PC-3 (cell line): ENCODE data around the gene ZCCHC2. TPM values are rescaled to one million over a fixed set of nuclear protein-coding genes. Genes with fewer than 3 reads are reported as not detected.

Experiments used
- ATAC-seq: fragments of 200-7000 bp; cut with Tn5 transposase; 2 replicates; pipeline ENCODE4 v1.9.1; 2020; ENCODE audit warnings: mild to moderate bottlenecking, moderate library complexity
- BruUV-seq: library from RNA; stranded (reverse); fragments of 400-500 nt; replicated peaks from 2 replicates; lab custom pipeline; 2021; lab: Mats Ljungman, UMichigan
- CTCF ChIA-PET: fragments of 300-600 bp; sonication (Branson Sonifier 250); formaldehyde crosslinking; loops from one replicate; lab custom pipeline; 2022; ENCODE audit warnings: antibody characterized with exemption; lab: Charles Lee
- POLR2A ChIA-PET: fragments of 300-600 bp; sonication (Branson Sonifier 250); formaldehyde crosslinking; loops from one replicate; lab custom pipeline; 2022; ENCODE audit warnings: antibody characterized with exemption; ENCODE audit not compliant: unreplicated experiment; lab: Charles Lee
- DNase-seq: peaks from one replicate; pipeline ENCODE4 v3.0.0-alpha.2; 2015
- H2AFZ ChIP-seq: fragments of 300-600 bp; sonication (generic); 2 replicates; pipeline ENCODE4 v1.6.0; 2016; ENCODE audit warnings: antibody characterized with exemption, low read length
- H3F3A ChIP-seq: fragments of 300-600 bp; sonication (generic); one replicate; pipeline ENCODE4 v1.6.0; 2017; ENCODE audit warnings: antibody characterized with exemption, low read length, control low read depth, mild to moderate bottlenecking; ENCODE audit not compliant: unreplicated experiment
- H3K27ac ChIP-seq: fragments of 300-600 bp; sonication (generic); 2 replicates; pipeline ENCODE4 v1.5.1; 2016; ENCODE audit warnings: mild to moderate bottlenecking, low read length
- H3K27me3 ChIP-seq: fragments of 300-600 bp; sonication (generic); 2 replicates; pipeline ENCODE4 v1.6.1; 2016; ENCODE audit warnings: low read length, mixed read lengths
- H3K36me3 ChIP-seq: fragments of 300-600 bp; sonication (generic); 2 replicates; pipeline ENCODE4 v1.6.1; 2016; ENCODE audit warnings: low read depth, mixed run types, low read length, mixed read lengths
- H3K4me1 ChIP-seq: fragments of 300-600 bp; sonication (generic); 2 replicates; pipeline ENCODE4 v1.5.1; 2016; ENCODE audit warnings: low read length; ENCODE audit not compliant: insufficient read depth
- H3K4me2 ChIP-seq: fragments of 300-600 bp; sonication (generic); 2 replicates; pipeline ENCODE4 v1.6.0; 2016; ENCODE audit warnings: low read length
- H3K4me3 ChIP-seq: fragments of 300-600 bp; sonication (generic); 2 replicates; pipeline ENCODE4 v1.5.1; 2016; ENCODE audit warnings: mild to moderate bottlenecking, low read length, mixed read lengths
- H3K79me2 ChIP-seq: fragments of 300-600 bp; sonication (generic); 2 replicates; pipeline ENCODE4 v1.6.1; 2017; ENCODE audit warnings: low read length, mixed read lengths
- H3K9ac ChIP-seq: fragments of 300-600 bp; sonication (generic); 2 replicates; pipeline ENCODE4 v1.6.0; 2016; ENCODE audit warnings: mild to moderate bottlenecking, low read length
- H3K9me2 ChIP-seq: fragments of 300-600 bp; sonication (generic); replicated peaks from 2 replicates; pipeline ENCODE4 v1.6.1; 2016; ENCODE audit warnings: mixed run types, low read length, mixed read lengths
- H3K9me3 ChIP-seq: fragments of 300-600 bp; sonication (generic); 2 replicates; pipeline ENCODE4 v1.6.1; 2016; ENCODE audit warnings: low read length, mixed read lengths
- H4K20me1 ChIP-seq: fragments of 300-600 bp; sonication (generic); 2 replicates; pipeline ENCODE4 v1.6.1; 2016; ENCODE audit warnings: low read length, mixed read lengths
- EZH2 ChIP-seq: fragments of 300-600 bp; sonication (generic); IDR thresholded peaks from one replicate; pipeline ENCODE4 v1.6.1; 2017; ENCODE audit warnings: antibody characterized with exemption, mild to moderate bottlenecking, low read length; ENCODE audit not compliant: unreplicated experiment
- EZH2phosphoT487 ChIP-seq: fragments of 300-600 bp; sonication (generic); IDR thresholded peaks from 2 replicates; pipeline ENCODE4 v1.6.1; 2018; ENCODE audit warnings: mild to moderate bottlenecking, antibody characterized with exemption, low read length, borderline replicate concordance
- intact Hi-C: fragments of 100-400 bp; cut with micrococcal nuclease; formaldehyde crosslinking; loops from 2 replicates; pipeline ENCODE4 v1.9.0; 2023
- total RNA-seq: library from RNA; depleted of rRNA; stranded (reverse); fragments of >200 nt; gene quantifications from 2 replicates; pipeline ENCODE4 v1.2.3, GENCODE V29; 2014
- TF ChIP-seq, protein P1 (sequence below): fragments of 300-600 bp; sonication (generic); conservative IDR thresholded peaks from 2 replicates; pipeline ENCODE4 v1.5.1; 2017; ENCODE audit warnings: antibody characterized with exemption, low read depth, mild to moderate bottlenecking, low read length

ZCCHC2 gene
- total RNA-seq, 1 experiment from 2014 or later = 17.3 TPM

DNA sequence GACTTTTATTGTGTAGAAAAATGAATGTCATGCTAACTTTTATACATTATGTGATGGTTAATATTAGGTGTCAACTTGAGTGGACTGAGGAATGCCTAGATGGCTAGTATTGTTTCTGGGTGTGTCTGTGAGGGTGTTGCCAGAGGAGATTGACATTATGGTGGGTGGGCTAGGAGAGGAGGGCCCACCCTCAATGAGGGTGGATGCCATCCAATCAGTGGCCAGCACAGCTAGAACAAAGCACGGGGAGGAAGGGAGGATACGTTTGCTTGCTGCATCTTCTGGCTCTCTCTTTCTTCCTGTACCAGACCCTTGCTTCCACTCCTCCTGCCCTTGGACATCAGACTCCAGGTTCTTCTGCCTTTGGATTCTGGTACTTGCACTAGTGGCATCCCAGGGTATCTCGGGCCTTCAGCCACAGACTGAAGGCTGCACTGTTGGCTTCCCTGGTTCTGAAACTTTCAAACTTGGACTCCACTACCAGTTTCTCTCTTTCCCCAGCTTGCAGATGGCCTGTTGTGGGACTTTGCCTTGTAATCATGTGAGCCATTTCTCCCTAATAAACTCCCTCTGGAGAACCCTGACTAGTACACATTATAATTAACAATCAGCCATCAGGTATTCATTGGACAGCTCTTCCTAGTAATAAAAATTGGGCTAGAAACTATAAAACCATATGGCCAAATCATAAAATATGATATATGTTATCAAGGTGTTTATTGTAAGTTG, 31.7 kb upstream of the ZCCHC2 start:
- Histone ChIP-seq H3K4me1 (peaks cover 10% of the 10 kb centered on the region), H3K27ac (no peak overlapping the region), H4K20me1 (no peaks in the 10 kb centered on the region), H3K4me3 (no peak overlapping the region), H2AFZ (no peak overlapping the region), H3F3A (peaks cover under 1% of the 10 kb centered on the region), H3K27me3 (no peaks in the 10 kb centered on the region), H3K4me2 (no peak overlapping the region), H3K79me2 (no peaks in the 10 kb centered on the region), H3K9ac (no peak overlapping the region), H3K9me2 (no peaks in the 10 kb centered on the region), H3K9me3 (no peaks in the 10 kb centered on the region), H3K36me3 (no peaks in the 10 kb centered on the region)
- no TSS peak for BruUV-seq
- no peak for ATAC-seq
- no peak for DNase-seq
- CTCF ChIA-PET = no interaction called here
- POLR2A ChIA-PET = no interaction called here
- intact Hi-C loops = no loop called here
- no peak for TF ChIP-seq EZH2phosphoT487
- no peak for TF ChIP-seq EZH2
- TF ChIP-seq, protein P1, sequence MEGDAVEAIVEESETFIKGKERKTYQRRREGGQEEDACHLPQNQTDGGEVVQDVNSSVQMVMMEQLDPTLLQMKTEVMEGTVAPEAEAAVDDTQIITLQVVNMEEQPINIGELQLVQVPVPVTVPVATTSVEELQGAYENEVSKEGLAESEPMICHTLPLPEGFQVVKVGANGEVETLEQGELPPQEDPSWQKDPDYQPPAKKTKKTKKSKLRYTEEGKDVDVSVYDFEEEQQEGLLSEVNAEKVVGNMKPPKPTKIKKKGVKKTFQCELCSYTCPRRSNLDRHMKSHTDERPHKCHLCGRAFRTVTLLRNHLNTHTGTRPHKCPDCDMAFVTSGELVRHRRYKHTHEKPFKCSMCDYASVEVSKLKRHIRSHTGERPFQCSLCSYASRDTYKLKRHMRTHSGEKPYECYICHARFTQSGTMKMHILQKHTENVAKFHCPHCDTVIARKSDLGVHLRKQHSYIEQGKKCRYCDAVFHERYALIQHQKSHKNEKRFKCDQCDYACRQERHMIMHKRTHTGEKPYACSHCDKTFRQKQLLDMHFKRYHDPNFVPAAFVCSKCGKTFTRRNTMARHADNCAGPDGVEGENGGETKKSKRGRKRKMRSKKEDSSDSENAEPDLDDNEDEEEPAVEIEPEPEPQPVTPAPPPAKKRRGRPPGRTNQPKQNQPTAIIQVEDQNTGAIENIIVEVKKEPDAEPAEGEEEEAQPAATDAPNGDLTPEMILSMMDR = no peak

DNA sequence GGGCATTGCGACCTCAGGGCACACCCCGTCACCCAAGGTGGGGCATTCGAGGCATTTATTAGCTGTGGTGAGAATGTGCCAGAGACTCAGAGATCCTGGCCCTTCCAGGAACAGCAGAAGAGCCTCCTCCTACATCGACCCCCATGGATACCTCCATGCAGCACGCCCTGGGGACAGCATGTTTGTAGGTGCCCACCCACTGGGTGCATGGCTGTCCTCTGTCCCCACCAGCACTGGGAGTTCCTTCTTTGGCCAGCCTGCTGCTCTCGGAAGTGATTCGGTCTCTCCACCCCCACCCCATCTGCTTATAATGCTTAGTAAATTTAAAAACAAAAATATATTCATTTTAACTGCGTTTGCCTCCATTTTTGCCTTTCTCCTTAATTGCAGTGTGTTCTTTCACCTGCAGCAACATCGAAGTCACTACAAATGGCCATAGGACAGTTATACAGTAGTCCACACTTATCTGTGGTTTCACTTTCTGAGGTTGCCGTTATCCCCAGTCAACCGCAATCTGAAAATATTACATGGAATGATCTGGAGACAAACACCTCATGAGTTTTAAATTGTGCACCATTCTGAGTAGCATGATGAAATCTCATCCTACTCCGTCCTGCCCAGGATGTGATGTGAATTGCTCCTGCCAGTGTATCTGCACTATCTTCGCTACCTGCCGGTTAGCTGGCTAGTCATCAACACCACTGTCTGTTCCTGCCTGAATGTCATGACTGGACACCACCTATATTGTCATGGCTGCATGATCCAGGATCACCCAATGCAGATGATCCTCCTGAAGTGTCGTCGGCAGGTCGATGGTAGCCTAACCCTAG, 29.6 kb upstream of the ZCCHC2 start:
- Histone ChIP-seq H3K9me2 (no peaks in the 10 kb centered on the region), H3K9ac (no peak overlapping the region), H3K4me1 (no peaks in the 10 kb centered on the region), H3K27ac (no peak overlapping the region), H2AFZ (no peak overlapping the region), H3K27me3 (no peaks in the 10 kb centered on the region), H3F3A (no peaks in the 10 kb centered on the region), H3K4me3 (no peak overlapping the region), H3K36me3 (no peaks in the 10 kb centered on the region), H4K20me1 (no peaks in the 10 kb centered on the region), H3K79me2 (no peaks in the 10 kb centered on the region), H3K9me3 (no peaks in the 10 kb centered on the region), H3K4me2 (no peak overlapping the region)
- CTCF ChIA-PET = no interaction called here
- DNase-seq (no peak), ATAC-seq (no peak)
- BruUV-seq = no TSS peak
- POLR2A ChIA-PET = no interaction called here
- no peak for TF ChIP-seq EZH2phosphoT487
- intact Hi-C loops = no loop called here

DNA sequence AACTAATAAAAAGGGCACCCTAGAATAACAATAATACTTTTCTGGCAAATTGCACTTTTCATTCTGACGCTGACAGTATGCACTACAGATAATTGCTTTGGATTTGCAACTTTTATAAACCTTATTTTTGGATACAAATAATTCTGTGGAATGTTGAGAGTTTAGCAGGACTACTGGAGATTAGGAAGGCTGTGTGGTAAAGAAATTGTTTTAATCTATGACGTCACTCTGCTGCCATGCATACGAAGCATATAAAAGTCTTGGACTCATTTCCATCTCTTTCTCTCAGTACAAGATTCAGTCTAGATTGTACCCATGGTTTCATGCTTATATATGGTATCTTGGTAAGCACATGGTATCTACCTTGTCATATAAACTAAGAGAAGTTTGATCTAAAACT, 28.1 kb upstream of the ZCCHC2 start:
- intact Hi-C loops = no loop called here
- ChIA-PET CTCF (no interaction called here), POLR2A (no interaction called here)

More for the DNA sequence above, 28.1 kb upstream of the ZCCHC2 start:
- Histone ChIP-seq H3K4me3 (no peak overlapping the region), H3F3A (no peaks in the 10 kb centered on the region), H3K9me2 (no peaks in the 10 kb centered on the region), H3K36me3 (no peaks in the 10 kb centered on the region), H3K9me3 (no peaks in the 10 kb centered on the region), H3K27me3 (no peaks in the 10 kb centered on the region), H3K4me2 (no peak overlapping the region), H3K4me1 (no peaks in the 10 kb centered on the region), H2AFZ (no peak overlapping the region), H3K27ac (no peak overlapping the region), H4K20me1 (no peaks in the 10 kb centered on the region), H3K79me2 (no peaks in the 10 kb centered on the region), H3K9ac (no peak overlapping the region)
- ATAC-seq (no peak), DNase-seq (no peak)
- TF ChIP-seq EZH2 (no peak), EZH2phosphoT487 (no peak)
- TF ChIP-seq, protein P1 = no peak
- BruUV-seq = no TSS peak
